GM18951 (cell line): ENCODE results near the gene SELPLG.

ENCODE experiments used
- POLR2A ChIP-seq: IDR thresholded peaks from 4 replicates; pipeline ENCODE4 v1.6.1; 2011; ENCODE audit warnings: mild to moderate bottlenecking; ENCODE audit not compliant: insufficient read length, insufficient read depth; ENCODE audit errors: extremely low read depth
- in situ Hi-C: fragments of 300-500 bp; cut with MboI; formaldehyde crosslinking; loops from one replicate; pipeline ENCODE4 v1.12.0; 2022; ENCODE audit warnings: low sequenced_read_pairs, mixed read lengths, inconsistent platforms; ENCODE audit not compliant: unreplicated experiment

The SELPLG gene

GRCh38 chr12:108647585-108648287, 14.0 kb upstream of the SELPLG start:
- in situ Hi-C loops, result no loop called here
- no peak for TF ChIP-seq POLR2A

- no peak for TF ChIP-seq POLR2A
- in situ Hi-C loops, result no loop called here
Observed at GRCh38 chr12:108646600-108647579, 13.2 kb upstream of the SELPLG start.

- TF ChIP-seq POLR2A, result no peak
- in situ Hi-C loops, result no loop called here
Observed at GRCh38 chr12:108645686-108646599, 12.2 kb upstream of the SELPLG start.

- in situ Hi-C loops, result no loop called here
- no peak for TF ChIP-seq POLR2A
Observed at GRCh38 chr12:108644811-108645120, 11.1 kb upstream of the SELPLG start.

- in situ Hi-C loops, result no loop called here
- TF ChIP-seq POLR2A, result no peak
Observed at GRCh38 chr12:108643941-108644810, 10.5 kb upstream of the SELPLG start.

GRCh38 chr12:108642899-108643654, 9.4 kb upstream of the SELPLG start:
- in situ Hi-C loops, result no loop called here
- no peak for TF ChIP-seq POLR2A

GRCh38 chr12:108642269-108642870, 8.7 kb upstream of the SELPLG start:
- TF ChIP-seq POLR2A, result no peak
- in situ Hi-C loops, result no loop called here

GRCh38 chr12:108641446-108642268, 8.0 kb upstream of the SELPLG start:
- in situ Hi-C loops, result no loop called here
- peak; percentile 30 for TF ChIP-seq POLR2A

GRCh38 chr12:108640802-108641445, 7.2 kb upstream of the SELPLG start:
- TF ChIP-seq POLR2A, result no peak
- in situ Hi-C loops, result no loop called here

- in situ Hi-C loops, result no loop called here
Observed at GRCh38 chr12:108638997-108639822, 5.5 kb upstream of the SELPLG start.

More at GRCh38 chr12:108638997-108639822, 5.5 kb upstream of the SELPLG start:
- TF ChIP-seq POLR2A, result no peak
